Measurements from ENCODE around the gene SALL1.

The SALL1 gene

DNA sequence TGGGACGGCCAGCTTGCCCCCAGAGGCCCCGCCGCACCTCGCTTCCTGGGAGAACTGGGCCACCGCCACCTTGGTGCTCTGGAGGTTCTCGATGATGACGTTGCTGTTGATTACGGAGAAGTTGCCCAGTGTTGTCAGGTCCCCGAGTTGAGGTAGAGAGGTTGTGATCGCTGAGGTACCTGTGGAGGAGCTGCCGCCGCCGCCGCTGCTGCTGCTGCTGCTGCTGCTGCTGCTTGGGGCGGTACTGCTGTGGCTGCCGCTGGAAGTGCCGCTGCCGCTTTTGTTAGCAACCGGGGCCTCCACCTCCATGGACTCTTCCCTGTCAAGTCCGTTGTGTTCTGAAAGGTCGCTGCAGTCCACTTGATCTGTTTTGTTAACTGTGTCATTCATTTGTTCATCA lies 9.5 kb downstream of the SALL1 start:
- H3K9me3 ChIP-seq (ENCODE audit: insufficient read depth, low read depth, low read length): no peaks in the 10 kb centered on the region
- H3K9me2 ChIP-seq (replicated peaks; ENCODE audit: low read depth, low read length): no peaks in the 10 kb centered on the region
- TF ChIP-seq, protein P1, sequence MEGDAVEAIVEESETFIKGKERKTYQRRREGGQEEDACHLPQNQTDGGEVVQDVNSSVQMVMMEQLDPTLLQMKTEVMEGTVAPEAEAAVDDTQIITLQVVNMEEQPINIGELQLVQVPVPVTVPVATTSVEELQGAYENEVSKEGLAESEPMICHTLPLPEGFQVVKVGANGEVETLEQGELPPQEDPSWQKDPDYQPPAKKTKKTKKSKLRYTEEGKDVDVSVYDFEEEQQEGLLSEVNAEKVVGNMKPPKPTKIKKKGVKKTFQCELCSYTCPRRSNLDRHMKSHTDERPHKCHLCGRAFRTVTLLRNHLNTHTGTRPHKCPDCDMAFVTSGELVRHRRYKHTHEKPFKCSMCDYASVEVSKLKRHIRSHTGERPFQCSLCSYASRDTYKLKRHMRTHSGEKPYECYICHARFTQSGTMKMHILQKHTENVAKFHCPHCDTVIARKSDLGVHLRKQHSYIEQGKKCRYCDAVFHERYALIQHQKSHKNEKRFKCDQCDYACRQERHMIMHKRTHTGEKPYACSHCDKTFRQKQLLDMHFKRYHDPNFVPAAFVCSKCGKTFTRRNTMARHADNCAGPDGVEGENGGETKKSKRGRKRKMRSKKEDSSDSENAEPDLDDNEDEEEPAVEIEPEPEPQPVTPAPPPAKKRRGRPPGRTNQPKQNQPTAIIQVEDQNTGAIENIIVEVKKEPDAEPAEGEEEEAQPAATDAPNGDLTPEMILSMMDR (conservative IDR thresholded peaks at IDR 0.05; ENCODE audit: low read length): no peak
- no peak for TF ChIP-seq EZH2phosphoT487 (IDR thresholded peaks at IDR 0.05; ENCODE audit: borderline replicate concordance)
- no peaks in the 10 kb centered on the region for H3F3A ChIP-seq (ENCODE audit: low read depth)
- H3K4me3 ChIP-seq (ENCODE audit: low read length, poor library complexity, severe bottlenecking): no peak overlapping the region
- H4K20me1 ChIP-seq (ENCODE audit: insufficient read depth, low read length, poor library complexity, severe bottlenecking): no peaks in the 10 kb centered on the region
- H3K4me1 ChIP-seq (ENCODE audit: insufficient read depth, low read length, poor library complexity, severe bottlenecking): no peaks in the 10 kb centered on the region
- H3K9ac ChIP-seq (ENCODE audit: low read depth, low read length, poor library complexity, severe bottlenecking): no peak overlapping the region
- H3K79me2 ChIP-seq (ENCODE audit: insufficient read depth, low read length): no peaks in the 10 kb centered on the region
- no peak overlapping the region for H3K4me2 ChIP-seq (ENCODE audit: low read depth, low read length, poor library complexity, severe bottlenecking)
- no peaks in the 10 kb centered on the region for H3K27me3 ChIP-seq (ENCODE audit: insufficient read depth, low read length, poor library complexity, severe bottlenecking)
- H3K36me3 ChIP-seq (ENCODE audit: insufficient read depth, low read length): no peaks in the 10 kb centered on the region
- H2AFZ ChIP-seq (ENCODE audit: low read length): no peak overlapping the region

GRCh38 chr16:51141106-51141505 lies 10.0 kb downstream of the SALL1 start:
- Histone ChIP-seq H3K9me3 (ENCODE audit: insufficient read depth, low read depth, low read length) (no peaks in the 10 kb centered on the region), H4K20me1 (ENCODE audit: insufficient read depth, low read length, poor library complexity, severe bottlenecking) (no peaks in the 10 kb centered on the region), H3K9ac (ENCODE audit: low read depth, low read length, poor library complexity, severe bottlenecking) (no peak overlapping the region), H2AFZ (ENCODE audit: low read length) (no peak overlapping the region), H3K9me2 (replicated peaks; ENCODE audit: low read depth, low read length) (no peaks in the 10 kb centered on the region), H3K79me2 (ENCODE audit: insufficient read depth, low read length) (no peaks in the 10 kb centered on the region), H3K4me2 (ENCODE audit: low read depth, low read length, poor library complexity, severe bottlenecking) (no peak overlapping the region), H3K36me3 (ENCODE audit: insufficient read depth, low read length) (no peaks in the 10 kb centered on the region), H3K4me3 (ENCODE audit: low read length, poor library complexity, severe bottlenecking) (no peak overlapping the region), H3F3A (ENCODE audit: low read depth) (no peaks in the 10 kb centered on the region), H3K4me1 (ENCODE audit: insufficient read depth, low read length, poor library complexity, severe bottlenecking) (no peaks in the 10 kb centered on the region), H3K27me3 (ENCODE audit: insufficient read depth, low read length, poor library complexity, severe bottlenecking) (no peaks in the 10 kb centered on the region)
- no peak for TF ChIP-seq EZH2phosphoT487 (IDR thresholded peaks at IDR 0.05; ENCODE audit: borderline replicate concordance)
- TF ChIP-seq, protein P1 (conservative IDR thresholded peaks at IDR 0.05; ENCODE audit: low read length): no peak

GRCh38 chr16:51140112-51140511 lies 11.0 kb downstream of the SALL1 start:
- no peak overlapping the region for H3K4me2 ChIP-seq (ENCODE audit: low read depth, low read length, poor library complexity, severe bottlenecking)
- H4K20me1 ChIP-seq (ENCODE audit: insufficient read depth, low read length, poor library complexity, severe bottlenecking): no peaks in the 10 kb centered on the region
- H3K9ac ChIP-seq (ENCODE audit: low read depth, low read length, poor library complexity, severe bottlenecking): no peak overlapping the region
- H2AFZ ChIP-seq (ENCODE audit: low read length): no peak overlapping the region
- no peaks in the 10 kb centered on the region for H3K27me3 ChIP-seq (ENCODE audit: insufficient read depth, low read length, poor library complexity, severe bottlenecking)
- no peaks in the 10 kb centered on the region for H3F3A ChIP-seq (ENCODE audit: low read depth)
- no peaks in the 10 kb centered on the region for H3K4me1 ChIP-seq (ENCODE audit: insufficient read depth, low read length, poor library complexity, severe bottlenecking)
- H3K79me2 ChIP-seq (ENCODE audit: insufficient read depth, low read length): no peaks in the 10 kb centered on the region
- H3K9me2 ChIP-seq (replicated peaks; ENCODE audit: low read depth, low read length): no peaks in the 10 kb centered on the region
- TF ChIP-seq, protein P1 (conservative IDR thresholded peaks at IDR 0.05; ENCODE audit: low read length): no peak
- TF ChIP-seq EZH2phosphoT487 (IDR thresholded peaks at IDR 0.05; ENCODE audit: borderline replicate concordance): no peak
- H3K9me3 ChIP-seq (ENCODE audit: insufficient read depth, low read depth, low read length): no peaks in the 10 kb centered on the region
- H3K4me3 ChIP-seq (ENCODE audit: low read length, poor library complexity, severe bottlenecking): no peak overlapping the region
- no peaks in the 10 kb centered on the region for H3K36me3 ChIP-seq (ENCODE audit: insufficient read depth, low read length)

Data from Loucy (cell line).